ENCODE measurements around the gene VRK1.

Gene VRK1

GRCh38 chr14:96823652-96824051, 26.5 kb downstream of the VRK1 start:
- TF ChIP-seq, protein P1, sequence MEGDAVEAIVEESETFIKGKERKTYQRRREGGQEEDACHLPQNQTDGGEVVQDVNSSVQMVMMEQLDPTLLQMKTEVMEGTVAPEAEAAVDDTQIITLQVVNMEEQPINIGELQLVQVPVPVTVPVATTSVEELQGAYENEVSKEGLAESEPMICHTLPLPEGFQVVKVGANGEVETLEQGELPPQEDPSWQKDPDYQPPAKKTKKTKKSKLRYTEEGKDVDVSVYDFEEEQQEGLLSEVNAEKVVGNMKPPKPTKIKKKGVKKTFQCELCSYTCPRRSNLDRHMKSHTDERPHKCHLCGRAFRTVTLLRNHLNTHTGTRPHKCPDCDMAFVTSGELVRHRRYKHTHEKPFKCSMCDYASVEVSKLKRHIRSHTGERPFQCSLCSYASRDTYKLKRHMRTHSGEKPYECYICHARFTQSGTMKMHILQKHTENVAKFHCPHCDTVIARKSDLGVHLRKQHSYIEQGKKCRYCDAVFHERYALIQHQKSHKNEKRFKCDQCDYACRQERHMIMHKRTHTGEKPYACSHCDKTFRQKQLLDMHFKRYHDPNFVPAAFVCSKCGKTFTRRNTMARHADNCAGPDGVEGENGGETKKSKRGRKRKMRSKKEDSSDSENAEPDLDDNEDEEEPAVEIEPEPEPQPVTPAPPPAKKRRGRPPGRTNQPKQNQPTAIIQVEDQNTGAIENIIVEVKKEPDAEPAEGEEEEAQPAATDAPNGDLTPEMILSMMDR (conservative IDR thresholded peaks at IDR 0.05), result no peak
- no peak overlapping the region for H3K27ac ChIP-seq

GRCh38 chr14:96824283-96824682, 27.1 kb downstream of the VRK1 start:
- no peak overlapping the region for H3K27ac ChIP-seq
- TF ChIP-seq, protein P1 (conservative IDR thresholded peaks at IDR 0.05), result no peak

- H3K27ac ChIP-seq, result no peak overlapping the region
- TF ChIP-seq, protein P1 (conservative IDR thresholded peaks at IDR 0.05), result no peak
These were observed 29.6 kb downstream of the VRK1 start for GRCh38 chr14:96826818-96827217.

GRCh38 chr14:96827290-96827689, 30.1 kb downstream of the VRK1 start:
- TF ChIP-seq, protein P1 (conservative IDR thresholded peaks at IDR 0.05), result no peak
- no peak overlapping the region for H3K27ac ChIP-seq

- TF ChIP-seq, protein P1 (conservative IDR thresholded peaks at IDR 0.05), result no peak
- no peak overlapping the region for H3K27ac ChIP-seq
These were observed 32.6 kb downstream of the VRK1 start for GRCh38 chr14:96829791-96830190.

- TF ChIP-seq, protein P1 (conservative IDR thresholded peaks at IDR 0.05), result no peak
- no peak overlapping the region for H3K27ac ChIP-seq
These were observed 33.8 kb downstream of the VRK1 start for GRCh38 chr14:96830946-96831345.

DNA sequence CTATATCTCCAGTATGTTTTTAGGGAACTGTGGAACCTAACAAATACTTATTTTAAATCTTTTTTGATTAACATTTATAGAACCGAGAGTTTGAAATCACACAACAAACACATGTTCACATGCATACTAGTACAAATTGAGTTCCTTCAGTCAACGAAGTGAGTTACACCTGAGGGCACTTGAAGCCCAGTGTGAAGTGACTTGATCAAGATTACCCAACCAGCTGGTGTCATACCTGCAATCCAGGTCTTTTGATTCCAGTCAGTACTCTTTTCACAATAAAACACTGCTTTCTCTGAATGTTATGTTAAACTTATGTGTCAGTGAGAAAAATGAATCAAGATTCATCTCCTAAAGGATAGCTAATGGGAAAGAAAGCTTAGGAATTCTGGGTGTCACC, 35.2 kb downstream of the VRK1 start:
- no peak overlapping the region for H3K27ac ChIP-seq
- TF ChIP-seq, protein P1 (conservative IDR thresholded peaks at IDR 0.05), result no peak

DNA sequence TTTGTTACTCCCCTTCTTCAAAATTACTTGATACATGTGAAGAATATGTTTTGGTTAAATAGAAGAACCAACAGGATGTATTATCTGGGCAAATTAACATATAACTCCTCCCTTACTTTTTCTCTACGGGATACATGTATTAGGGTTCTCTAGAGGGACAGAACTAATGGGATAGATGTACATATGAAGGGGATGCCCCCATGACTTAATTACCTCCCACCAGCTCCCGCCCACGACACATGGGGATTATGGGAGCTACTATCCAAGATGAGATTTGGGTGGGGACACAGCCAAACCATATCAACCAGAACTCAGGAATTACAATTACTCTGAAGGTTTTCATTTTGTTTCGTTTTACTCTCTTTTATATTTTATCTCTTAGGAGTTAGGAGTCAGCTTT, 41.3 kb downstream of the VRK1 start:
- no peak overlapping the region for H3K27ac ChIP-seq
- TF ChIP-seq, protein P1 (conservative IDR thresholded peaks at IDR 0.05), result no peak

All from VCaP (cell line).